ENCODE data around the gene NOL4L. TPM values are rescaled to one million over a fixed set of nuclear protein-coding genes. Genes with fewer than 3 reads are reported as not detected.

Gene NOL4L
- total and polyA plus RNA-seq, 2 experiments from 2014 or later, result 38.8 to 39.2 TPM

DNA sequence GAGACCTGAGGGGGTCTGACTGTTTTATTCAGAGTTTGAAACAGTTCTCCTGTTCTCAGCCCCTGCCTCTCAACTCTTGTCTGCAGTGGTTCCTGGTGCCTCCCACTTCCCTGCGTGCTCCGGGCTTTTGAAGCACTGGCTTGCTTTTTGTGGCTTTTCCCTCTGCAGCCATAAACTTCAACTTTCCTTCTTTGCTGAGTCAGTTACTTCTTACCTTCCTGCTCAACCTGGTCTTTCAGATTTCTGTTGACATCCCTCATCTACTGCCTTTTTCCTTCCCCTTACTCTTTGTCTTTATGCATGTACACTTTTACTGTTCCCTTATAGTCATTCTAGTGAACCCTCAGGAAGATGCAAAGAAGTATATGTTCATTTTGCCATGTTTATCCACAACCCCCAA is 169.6 kb downstream of the NOL4L start:
- peaks cover 9% of the 10 kb centered on the region for H4K20me1 ChIP-seq (replicated peaks; ENCODE audit: insufficient read depth)
- H3K27ac Mint-ChIP-seq, result peak overlapping the region; percentile 9; the same call in 1 of the 2 replicates
- H3K36me3 ChIP-seq (ENCODE audit: insufficient read depth), result no peaks in the 10 kb centered on the region

More for the DNA sequence above, 169.6 kb downstream of the NOL4L start:
- no peak overlapping the region for H3K4me2 ChIP-seq
- no peak overlapping the region for H3K4me3 ChIP-seq
- peaks cover 12% of the 10 kb centered on the region for H3K4me1 Mint-ChIP-seq
- no peaks in the 10 kb centered on the region for H3K9me3 Mint-ChIP-seq
- DNase-seq (ENCODE audit: low spot score) (peak; percentile 23), ATAC-seq (no peak)
- peaks cover 15% of the 10 kb centered on the region; the same call in 1 of the 2 replicates for H3K4me1 ChIP-seq (ENCODE audit: insufficient read depth)
- H2AFZ ChIP-seq, result no peak overlapping the region
- H3F3A ChIP-seq (replicated peaks; ENCODE audit: low read depth), result no peaks in the 10 kb centered on the region
- H3K9me2 ChIP-seq (ENCODE audit: insufficient read depth), result no peaks in the 10 kb centered on the region
- TF ChIP-seq ZNF114 (CRISPR knock-in tag; IDR thresholded peaks at IDR 0.05) (no peak), REST (IDR thresholded peaks at IDR 0.05; ENCODE audit: unreplicated experiment) (no peak), EZH2 (IDR thresholded peaks at IDR 0.05; ENCODE audit: low read depth, unreplicated experiment) (no peak), STAT1 (IDR thresholded peaks at IDR 0.05; ENCODE audit: unreplicated experiment) (no peak), NANOG (IDR thresholded peaks at IDR 0.05; ENCODE audit: borderline replicate concordance) (no peak), ZNF331 (CRISPR knock-in tag; IDR thresholded peaks at IDR 0.05; ENCODE audit: low read depth) (no peak), CREB1 (CRISPR knock-in tag; IDR thresholded peaks at IDR 0.05; ENCODE audit: low read depth) (no peak), EZH2phosphoT487 (IDR thresholded peaks at IDR 0.05; ENCODE audit: unreplicated experiment) (no peak), JUNB (IDR thresholded peaks at IDR 0.05; ENCODE audit: unreplicated experiment) (no peak), ETS1 (IDR thresholded peaks at IDR 0.05) (no peak), POLR2AphosphoS5 (IDR thresholded peaks at IDR 0.05; ENCODE audit: low read depth) (no peak)
- TF ChIP-seq, protein P1, sequence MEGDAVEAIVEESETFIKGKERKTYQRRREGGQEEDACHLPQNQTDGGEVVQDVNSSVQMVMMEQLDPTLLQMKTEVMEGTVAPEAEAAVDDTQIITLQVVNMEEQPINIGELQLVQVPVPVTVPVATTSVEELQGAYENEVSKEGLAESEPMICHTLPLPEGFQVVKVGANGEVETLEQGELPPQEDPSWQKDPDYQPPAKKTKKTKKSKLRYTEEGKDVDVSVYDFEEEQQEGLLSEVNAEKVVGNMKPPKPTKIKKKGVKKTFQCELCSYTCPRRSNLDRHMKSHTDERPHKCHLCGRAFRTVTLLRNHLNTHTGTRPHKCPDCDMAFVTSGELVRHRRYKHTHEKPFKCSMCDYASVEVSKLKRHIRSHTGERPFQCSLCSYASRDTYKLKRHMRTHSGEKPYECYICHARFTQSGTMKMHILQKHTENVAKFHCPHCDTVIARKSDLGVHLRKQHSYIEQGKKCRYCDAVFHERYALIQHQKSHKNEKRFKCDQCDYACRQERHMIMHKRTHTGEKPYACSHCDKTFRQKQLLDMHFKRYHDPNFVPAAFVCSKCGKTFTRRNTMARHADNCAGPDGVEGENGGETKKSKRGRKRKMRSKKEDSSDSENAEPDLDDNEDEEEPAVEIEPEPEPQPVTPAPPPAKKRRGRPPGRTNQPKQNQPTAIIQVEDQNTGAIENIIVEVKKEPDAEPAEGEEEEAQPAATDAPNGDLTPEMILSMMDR (conservative IDR thresholded peaks at IDR 0.05; ENCODE audit: low read depth in 2 of 2), result no peak
- TF ChIP-seq, protein P2, sequence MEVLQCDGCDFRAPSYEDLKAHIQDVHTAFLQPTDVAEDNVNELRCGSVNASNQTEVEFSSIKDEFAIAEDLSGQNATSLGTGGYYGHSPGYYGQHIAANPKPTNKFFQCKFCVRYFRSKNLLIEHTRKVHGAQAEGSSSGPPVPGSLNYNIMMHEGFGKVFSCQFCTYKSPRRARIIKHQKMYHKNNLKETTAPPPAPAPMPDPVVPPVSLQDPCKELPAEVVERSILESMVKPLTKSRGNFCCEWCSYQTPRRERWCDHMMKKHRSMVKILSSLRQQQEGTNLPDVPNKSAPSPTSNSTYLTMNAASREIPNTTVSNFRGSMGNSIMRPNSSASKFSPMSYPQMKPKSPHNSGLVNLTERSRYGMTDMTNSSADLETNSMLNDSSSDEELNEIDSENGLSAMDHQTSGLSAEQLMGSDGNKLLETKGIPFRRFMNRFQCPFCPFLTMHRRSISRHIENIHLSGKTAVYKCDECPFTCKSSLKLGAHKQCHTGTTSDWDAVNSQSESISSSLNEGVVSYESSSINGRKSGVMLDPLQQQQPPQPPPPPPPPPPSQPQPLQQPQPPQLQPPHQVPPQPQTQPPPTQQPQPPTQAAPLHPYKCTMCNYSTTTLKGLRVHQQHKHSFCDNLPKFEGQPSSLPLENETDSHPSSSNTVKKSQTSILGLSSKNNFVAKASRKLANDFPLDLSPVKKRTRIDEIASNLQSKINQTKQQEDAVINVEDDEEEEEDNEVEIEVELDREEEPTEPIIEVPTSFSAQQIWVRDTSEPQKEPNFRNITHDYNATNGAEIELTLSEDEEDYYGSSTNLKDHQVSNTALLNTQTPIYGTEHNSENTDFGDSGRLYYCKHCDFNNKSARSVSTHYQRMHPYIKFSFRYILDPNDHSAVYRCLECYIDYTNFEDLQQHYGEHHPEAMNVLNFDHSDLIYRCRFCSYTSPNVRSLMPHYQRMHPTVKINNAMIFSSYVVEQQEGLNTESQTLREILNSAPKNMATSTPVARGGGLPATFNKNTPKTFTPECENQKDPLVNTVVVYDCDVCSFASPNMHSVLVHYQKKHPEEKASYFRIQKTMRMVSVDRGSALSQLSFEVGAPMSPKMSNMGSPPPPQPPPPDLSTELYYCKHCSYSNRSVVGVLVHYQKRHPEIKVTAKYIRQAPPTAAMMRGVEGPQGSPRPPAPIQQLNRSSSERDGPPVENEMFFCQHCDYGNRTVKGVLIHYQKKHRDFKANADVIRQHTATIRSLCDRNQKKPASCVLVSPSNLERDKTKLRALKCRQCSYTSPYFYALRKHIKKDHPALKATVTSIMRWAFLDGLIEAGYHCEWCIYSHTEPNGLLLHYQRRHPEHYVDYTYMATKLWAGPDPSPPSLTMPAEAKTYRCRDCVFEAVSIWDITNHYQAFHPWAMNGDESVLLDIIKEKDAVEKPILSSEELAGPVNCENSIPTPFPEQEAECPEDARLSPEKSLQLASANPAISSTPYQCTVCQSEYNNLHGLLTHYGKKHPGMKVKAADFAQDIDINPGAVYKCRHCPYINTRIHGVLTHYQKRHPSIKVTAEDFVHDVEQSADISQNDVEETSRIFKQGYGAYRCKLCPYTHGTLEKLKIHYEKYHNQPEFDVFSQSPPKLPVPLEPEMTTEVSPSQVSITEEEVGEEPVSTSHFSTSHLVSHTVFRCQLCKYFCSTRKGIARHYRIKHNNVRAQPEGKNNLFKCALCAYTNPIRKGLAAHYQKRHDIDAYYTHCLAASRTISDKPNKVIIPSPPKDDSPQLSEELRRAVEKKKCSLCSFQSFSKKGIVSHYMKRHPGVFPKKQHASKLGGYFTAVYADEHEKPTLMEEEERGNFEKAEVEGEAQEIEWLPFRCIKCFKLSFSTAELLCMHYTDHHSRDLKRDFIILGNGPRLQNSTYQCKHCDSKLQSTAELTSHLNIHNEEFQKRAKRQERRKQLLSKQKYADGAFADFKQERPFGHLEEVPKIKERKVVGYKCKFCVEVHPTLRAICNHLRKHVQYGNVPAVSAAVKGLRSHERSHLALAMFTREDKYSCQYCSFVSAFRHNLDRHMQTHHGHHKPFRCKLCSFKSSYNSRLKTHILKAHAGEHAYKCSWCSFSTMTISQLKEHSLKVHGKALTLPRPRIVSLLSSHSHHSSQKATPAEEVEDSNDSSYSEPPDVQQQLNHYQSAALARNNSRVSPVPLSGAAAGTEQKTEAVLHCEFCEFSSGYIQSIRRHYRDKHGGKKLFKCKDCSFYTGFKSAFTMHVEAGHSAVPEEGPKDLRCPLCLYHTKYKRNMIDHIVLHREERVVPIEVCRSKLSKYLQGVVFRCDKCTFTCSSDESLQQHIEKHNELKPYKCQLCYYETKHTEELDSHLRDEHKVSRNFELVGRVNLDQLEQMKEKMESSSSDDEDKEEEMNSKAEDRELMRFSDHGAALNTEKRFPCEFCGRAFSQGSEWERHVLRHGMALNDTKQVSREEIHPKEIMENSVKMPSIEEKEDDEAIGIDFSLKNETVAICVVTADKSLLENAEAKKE (CRISPR knock-in tag; IDR thresholded peaks at IDR 0.05), result no peak
- no peaks in the 10 kb centered on the region; the same call in 1 of the 2 replicates for H3K79me2 ChIP-seq (replicated peaks; ENCODE audit: insufficient read depth)
- H3K27me3 ChIP-seq (ENCODE audit: insufficient read depth), result no peaks in the 10 kb centered on the region
- peaks cover 2% of the 10 kb centered on the region for H3K27me3 Mint-ChIP-seq (ENCODE audit: insufficient read depth, low read depth, poor library complexity)
- no peak overlapping the region for H3K27ac ChIP-seq (ENCODE audit: low read depth)
- no peak overlapping the region for H3K4me3 Mint-ChIP-seq
- H3K36me3 Mint-ChIP-seq (ENCODE audit: low read depth), result no peaks in the 10 kb centered on the region

Measured in GM23338 (cell line).